SK-N-SH (cell line): ENCODE results near the gene GATB.

Experiments used
- NRF1 ChIP-seq: IDR thresholded peaks from 2 replicates; pipeline ENCODE4 v1.6.1; 2012; ENCODE audit warnings: low read depth, mild to moderate bottlenecking, low read length
- POLR2AphosphoS5 ChIP-seq: IDR thresholded peaks from 2 replicates; pipeline ENCODE4 v1.6.1; 2012; ENCODE audit warnings: low read depth, low read length

DNA sequence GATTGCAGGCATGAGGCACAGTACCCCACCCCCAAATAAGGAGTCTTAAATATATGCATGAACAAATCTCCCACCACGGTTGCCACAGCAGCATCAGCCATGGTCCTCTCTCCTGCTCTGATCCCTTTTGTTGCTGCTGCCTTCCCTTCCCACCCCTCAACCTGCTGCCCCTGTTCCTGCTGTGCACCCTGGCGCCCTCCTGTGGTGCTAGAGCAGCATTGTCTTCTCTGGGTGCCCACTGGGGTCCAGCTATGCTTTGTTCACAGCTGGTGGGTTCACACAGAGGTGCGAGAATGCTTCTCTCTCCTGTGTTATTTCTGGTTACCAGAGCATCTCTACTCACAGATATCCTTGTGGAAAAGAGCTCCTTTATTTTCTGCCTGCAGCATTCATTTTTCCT is 116.2 kb downstream of the GATB start:
- TF ChIP-seq NRF1: no peak
- TF ChIP-seq POLR2AphosphoS5: no peak
